COLO668 (cell line): ENCODE results near the gene MYO1A.
"Not testable (repeated sequence)": the region's sequence is repeated elsewhere in the genome, so short reads cannot be mapped to it uniquely, and the experiment has no call there.

Experiments
- DNase-seq: peaks from one replicate; lab custom pipeline; 2025; ENCODE audit not compliant: unreplicated experiment; lab: John Stamatoyannopoulos, UW

The MYO1A gene

GRCh38 chr12:56996793-56997545, 53.0 kb downstream of the MYO1A start:
- DNase-seq = no peak

- DNase-seq = no peak
Measured at GRCh38 chr12:56995930-56996496, 53.9 kb downstream of the MYO1A start.

GRCh38 chr12:56995201-56995929, 54.6 kb downstream of the MYO1A start:
- no peak for DNase-seq

GRCh38 chr12:56994231-56994746, 55.6 kb downstream of the MYO1A start:
- no peak for DNase-seq

GRCh38 chr12:56993346-56993745, 56.6 kb downstream of the MYO1A start:
- no peak for DNase-seq

- DNase-seq = no peak
Measured at GRCh38 chr12:56991319-56992246, 58.3 kb downstream of the MYO1A start.

GRCh38 chr12:56990648-56991318, 59.1 kb downstream of the MYO1A start:
- no peak for DNase-seq

- no peak for DNase-seq
Measured at GRCh38 chr12:56989861-56990610, 59.9 kb downstream of the MYO1A start.

- DNase-seq = no peak
Measured at GRCh38 chr12:56988207-56988739, 61.7 kb downstream of the MYO1A start.

- peak; percentile 62 for DNase-seq
Measured at GRCh38 chr12:56987551-56988053, 62.3 kb downstream of the MYO1A start.

- DNase-seq = no peak
Measured at GRCh38 chr12:56987011-56987410, 62.9 kb downstream of the MYO1A start.

GRCh38 chr12:56985714-56986113, 64.2 kb downstream of the MYO1A start:
- peak; percentile 41 for DNase-seq

- no peak for DNase-seq
Measured at GRCh38 chr12:56983386-56983785, 66.5 kb downstream of the MYO1A start.

- DNase-seq = not testable (repeated sequence)
Measured at GRCh38 chr12:56982578-56983236, 67.2 kb downstream of the MYO1A start.

GRCh38 chr12:56980941-56981530, 68.9 kb downstream of the MYO1A start:
- DNase-seq = no peak

- no peak for DNase-seq
Measured at GRCh38 chr12:56980268-56980667, 69.7 kb downstream of the MYO1A start.

- DNase-seq = no peak
Measured at GRCh38 chr12:56979628-56980027, 70.3 kb downstream of the MYO1A start.
